AG04450 (cell line): ENCODE data around the gene ATXN7L3B. TPM values are rescaled to one million over a fixed set of nuclear protein-coding genes. Genes with fewer than 3 reads are reported as not detected.

ENCODE experiments used
- CTCF ChIA-PET: fragments of 300-600, 350-600 bp; formaldehyde crosslinking; extraction: SDS; loops from one replicate; lab custom pipeline; 2022; ENCODE audit warnings: antibody characterized with exemption, inconsistent platforms; lab: Charles Lee
- POLR2A ChIA-PET: fragments of 350-600 bp; formaldehyde crosslinking; extraction: SDS; loops from one replicate; lab custom pipeline; 2021; ENCODE audit warnings: antibody characterized with exemption, inconsistent platforms; lab: Yijun Ruan, JAX
- DNase-seq: peaks from one replicate; pipeline ENCODE4 v3.0.0-alpha.2; 2011; ENCODE audit warnings: low read depth, low spot score
- H3K27ac ChIP-seq: one replicate; pipeline ENCODE4 v1.5.1; 2012; ENCODE audit warnings: low read depth, low read length, control low read depth
- H3K27me3 ChIP-seq: one replicate; pipeline ENCODE4 v1.6.0; 2012; ENCODE audit warnings: low read length; ENCODE audit not compliant: control insufficient read depth, insufficient read depth
- H3K4me3 ChIP-seq: 2 replicates; pipeline ENCODE4 v1.5.1; 2011; ENCODE audit warnings: mild to moderate bottlenecking, low read depth, low read length, control low read depth
- H3K9me3 ChIP-seq: 2 replicates; pipeline ENCODE4 v1.5.1; 2012; ENCODE audit warnings: low read length; ENCODE audit not compliant: control insufficient read depth, insufficient read depth
- polyA plus RNA-seq: library from polyadenylated mRNA; depleted of rRNA; stranded (reverse); fragments of >200 nt; gene quantifications from 2 replicates; pipeline ENCODE4 v1.2.3, GENCODE V29; 2011
- TF ChIP-seq, protein P1 (sequence below): IDR thresholded peaks from 2 replicates; pipeline ENCODE4 v1.5.1; 2011; ENCODE audit warnings: low read depth, low read length, control low read depth, inconsistent platforms

The ATXN7L3B gene
- polyA plus RNA-seq, 1 experiment, result 37.3 TPM

DNA sequence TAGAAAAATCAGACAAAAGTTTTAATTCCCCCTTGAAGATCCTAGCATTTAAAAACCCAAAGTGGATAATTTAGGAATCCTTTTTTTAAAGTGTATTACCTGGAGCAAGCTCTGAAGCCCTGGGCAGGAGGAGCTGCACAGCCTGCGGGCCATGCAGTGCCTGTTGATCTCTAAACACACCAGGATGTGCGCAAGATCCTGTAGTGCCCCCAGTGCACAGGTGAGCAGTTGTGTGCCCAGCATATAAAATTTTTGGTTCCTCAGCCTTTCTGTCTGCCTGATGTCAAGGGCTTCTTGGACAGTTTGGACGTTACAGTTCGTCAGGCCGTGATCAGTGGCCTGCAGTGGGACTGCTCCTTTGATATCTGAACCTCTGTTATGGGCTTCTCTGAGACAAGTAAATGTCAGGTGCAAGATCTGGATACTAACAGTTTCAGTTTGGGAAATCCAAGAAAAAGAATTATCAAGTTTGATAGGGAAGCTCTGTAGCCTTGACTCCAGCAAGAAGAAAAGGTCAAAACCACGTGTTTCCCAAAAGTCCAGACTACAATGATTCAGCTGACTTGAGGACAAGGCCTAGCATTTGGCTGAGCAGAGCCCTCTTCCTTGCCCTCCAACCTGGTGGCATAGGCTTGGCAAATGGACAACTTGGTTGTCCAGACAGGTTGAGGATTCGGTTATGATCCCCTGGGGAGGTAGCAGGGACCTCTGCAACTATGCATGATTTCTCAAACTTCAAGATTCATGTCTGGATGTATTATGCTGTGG lies 1.0 kb downstream of the ATXN7L3B start:
- POLR2A ChIA-PET, result no interaction called here
- H3K4me3 ChIP-seq, result peak overlapping the region; percentile 74
- H3K27ac ChIP-seq, result peak overlapping the region; percentile 95
- TF ChIP-seq, protein P1, sequence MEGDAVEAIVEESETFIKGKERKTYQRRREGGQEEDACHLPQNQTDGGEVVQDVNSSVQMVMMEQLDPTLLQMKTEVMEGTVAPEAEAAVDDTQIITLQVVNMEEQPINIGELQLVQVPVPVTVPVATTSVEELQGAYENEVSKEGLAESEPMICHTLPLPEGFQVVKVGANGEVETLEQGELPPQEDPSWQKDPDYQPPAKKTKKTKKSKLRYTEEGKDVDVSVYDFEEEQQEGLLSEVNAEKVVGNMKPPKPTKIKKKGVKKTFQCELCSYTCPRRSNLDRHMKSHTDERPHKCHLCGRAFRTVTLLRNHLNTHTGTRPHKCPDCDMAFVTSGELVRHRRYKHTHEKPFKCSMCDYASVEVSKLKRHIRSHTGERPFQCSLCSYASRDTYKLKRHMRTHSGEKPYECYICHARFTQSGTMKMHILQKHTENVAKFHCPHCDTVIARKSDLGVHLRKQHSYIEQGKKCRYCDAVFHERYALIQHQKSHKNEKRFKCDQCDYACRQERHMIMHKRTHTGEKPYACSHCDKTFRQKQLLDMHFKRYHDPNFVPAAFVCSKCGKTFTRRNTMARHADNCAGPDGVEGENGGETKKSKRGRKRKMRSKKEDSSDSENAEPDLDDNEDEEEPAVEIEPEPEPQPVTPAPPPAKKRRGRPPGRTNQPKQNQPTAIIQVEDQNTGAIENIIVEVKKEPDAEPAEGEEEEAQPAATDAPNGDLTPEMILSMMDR, result no peak
- peaks cover 2% of the 10 kb centered on the region; the same call in 1 of the 2 replicates for H3K9me3 ChIP-seq
- CTCF ChIA-PET, result no interaction called here
- DNase-seq, result no peak
- no peaks in the 10 kb centered on the region for H3K27me3 ChIP-seq

DNA sequence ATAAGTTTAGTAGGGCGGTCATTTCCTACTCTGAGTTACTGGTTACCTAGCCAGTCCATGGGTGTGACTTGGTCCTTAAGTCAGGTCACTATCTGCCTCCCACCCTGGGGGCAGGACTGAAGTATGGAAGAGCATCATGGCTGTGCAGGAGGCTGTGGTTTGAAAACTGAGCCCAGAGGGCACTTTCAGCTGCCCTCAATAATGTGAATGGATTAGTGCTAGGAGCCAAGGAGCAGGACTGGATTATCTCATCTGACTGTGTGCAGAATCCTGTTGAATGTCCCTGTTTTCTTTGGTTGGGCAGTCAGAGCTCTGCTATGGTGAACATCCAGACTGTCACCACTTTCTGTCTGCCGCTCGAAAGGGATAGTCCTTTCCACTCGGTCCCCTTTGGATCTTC lies 1.6 kb downstream of the ATXN7L3B start:
- no peak for DNase-seq
- Histone ChIP-seq H3K27me3 (no peaks in the 10 kb centered on the region), H3K4me3 (peak overlapping the region; percentile 74), H3K9me3 (peaks cover 2% of the 10 kb centered on the region; the same call in 1 of the 2 replicates), H3K27ac (no peak overlapping the region)
- ChIA-PET POLR2A (no interaction called here), CTCF (no interaction called here)
- TF ChIP-seq, protein P1, result no peak

DNA sequence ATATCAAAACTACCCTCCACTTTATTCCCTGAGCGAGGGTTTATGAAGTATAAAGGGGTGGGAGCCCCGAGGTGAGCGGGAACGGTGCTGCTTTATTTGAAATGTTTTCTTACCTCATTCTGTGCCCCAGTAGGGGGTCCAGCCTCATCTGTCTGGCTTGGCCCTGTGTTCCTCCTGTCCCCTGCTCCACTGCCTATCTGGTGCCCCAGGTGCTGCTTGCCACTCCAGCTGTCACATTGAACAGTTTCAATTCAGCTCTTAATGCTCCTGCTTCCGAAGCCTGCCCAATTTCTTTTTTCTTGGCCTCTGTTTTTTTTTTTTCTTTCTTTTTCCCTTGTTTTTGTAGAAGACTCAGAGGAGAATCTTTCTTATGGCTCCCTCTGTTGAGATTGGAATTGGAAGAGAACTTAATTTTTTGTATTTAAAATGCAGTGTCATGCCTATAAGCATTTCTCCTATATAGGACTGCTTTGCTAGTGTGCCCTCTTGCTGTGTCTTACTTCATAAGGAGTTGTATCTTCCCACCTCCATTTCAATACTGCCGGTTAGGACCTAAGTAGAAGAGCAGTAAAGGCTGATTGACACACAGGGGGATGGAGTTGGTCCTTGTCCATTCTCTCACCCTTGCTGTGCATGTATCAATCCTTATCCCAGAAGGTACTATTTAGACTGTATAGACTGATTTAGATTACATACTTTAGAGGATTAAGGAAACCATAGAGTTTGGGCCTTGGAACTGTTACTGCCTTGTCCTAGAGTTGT lies 2.3 kb downstream of the ATXN7L3B start:
- TF ChIP-seq, protein P1, result no peak
- POLR2A ChIA-PET, result no interaction called here
- H3K4me3 ChIP-seq, result peak overlapping the region; percentile 74
- peaks cover 2% of the 10 kb centered on the region; the same call in 1 of the 2 replicates for H3K9me3 ChIP-seq
- no peaks in the 10 kb centered on the region for H3K27me3 ChIP-seq
- DNase-seq, result no peak
- CTCF ChIA-PET, result no interaction called here
- H3K27ac ChIP-seq, result no peak overlapping the region

DNA sequence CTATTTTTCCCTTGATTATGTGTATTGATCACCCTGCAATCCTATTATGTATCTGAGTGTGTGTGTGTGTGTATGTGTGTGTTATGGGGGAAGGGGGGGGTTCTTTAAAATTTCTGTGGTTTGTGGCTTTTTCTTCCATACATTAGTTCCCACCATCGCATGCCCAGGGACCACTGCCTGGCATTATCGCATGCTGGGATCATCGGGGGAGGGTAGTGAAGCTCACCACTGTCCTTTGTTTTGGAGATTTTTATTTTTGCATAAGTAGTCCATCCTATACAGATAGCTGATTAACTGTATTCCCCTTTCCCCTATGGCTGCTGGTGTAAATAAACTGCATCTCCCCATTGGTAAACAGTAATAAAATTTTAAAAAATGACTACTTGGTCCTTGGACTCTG lies 3.4 kb downstream of the ATXN7L3B start:
- H3K4me3 ChIP-seq, result no peak overlapping the region; the same call in 1 of the 2 replicates
- H3K27ac ChIP-seq, result no peak overlapping the region
- no peak for DNase-seq
- ChIA-PET POLR2A (interaction anchor here (0.7 kb wide), 1 partner anchor 528 kb away, joined by 3 read pairs; no protein-coding TSS in a partner anchor), CTCF (no interaction called here)
- H3K9me3 ChIP-seq, result peaks cover 2% of the 10 kb centered on the region; the same call in 1 of the 2 replicates
- no peaks in the 10 kb centered on the region for H3K27me3 ChIP-seq
- TF ChIP-seq, protein P1, result no peak
